HCT116 (cell line): ENCODE measurements around the gene CHST14. TPM values are rescaled to one million over a fixed set of nuclear protein-coding genes. Genes with fewer than 3 reads are reported as not detected.

Experiments
- ATAC-seq: fragments of 200-7000 bp; cut with Tn5 transposase; 2 replicates; pipeline ENCODE4 v1.9.1; 2020; ENCODE audit warnings: mild to moderate bottlenecking, moderate library complexity
- BruUV-seq: library from RNA; stranded (reverse); fragments of 400-500 nt; replicated peaks from 2 replicates; lab custom pipeline; 2021; lab: Mats Ljungman, UMichigan
- CTCF ChIA-PET: fragments of 300-600 bp; sonication (Branson Sonifier 250); formaldehyde crosslinking; loops from one replicate; lab custom pipeline; 2021; ENCODE audit warnings: antibody characterized with exemption; lab: Charles Lee
- POLR2A ChIA-PET: fragments of 300-600, 350-600 bp; sonication (Branson Sonifier 250); formaldehyde crosslinking; loops from one replicate; lab custom pipeline; 2021; ENCODE audit warnings: antibody characterized with exemption; lab: Charles Lee
- RAD21 ChIA-PET, 2 experiments: fragments of 300-600 bp; sonication (Branson Sonifier 250); formaldehyde crosslinking; loops; one replicate each; lab custom pipeline; 2023; ENCODE audit warnings: low total read pairs in 2 of 2; ENCODE audit not compliant: uncharacterized antibody in 2 of 2, unreplicated experiment in 2 of 2, low non-redundant PET in 1 of 2; lab: Charles Lee
- DNase-seq: peaks from one replicate; pipeline ENCODE4 v3.0.0-alpha.2; 2010; ENCODE audit warnings: low read depth, low spot score
- H2AFZ ChIP-seq: fragments of 200-600 bp; shearing (Covaris generic), sonication (generic); 2 replicates; pipeline ENCODE4 v1.6.1; 2017; ENCODE audit warnings: low read depth, mixed run types, mixed read lengths, antibody characterized with exemption, low read length; ENCODE audit not compliant: poor library complexity, severe bottlenecking
- H3K27ac ChIP-seq: 2 replicates; pipeline ENCODE4 v1.5.1; 2012; ENCODE audit warnings: low read depth, low read length
- H3K27me3 ChIP-seq: fragments of 200-600 bp; sonication (generic); 2 replicates; pipeline ENCODE4 v1.6.1; 2016; ENCODE audit warnings: mixed run types, low read length, mixed read lengths; ENCODE audit not compliant: insufficient read depth
- H3K36me3 ChIP-seq, 2 experiments: fragments of 200-500 bp in 1 of 2; fragments of 200-600 bp in 1 of 2; sonication (Bioruptor generic) in 1 of 2; sonication (generic) in 1 of 2; 2 replicates each; pipeline versions ENCODE4 v1.5.1 to v1.6.1; 2014 to 2016; ENCODE audit warnings: low read length in 2 of 2, inconsistent platforms in 1 of 2, mixed read lengths in 1 of 2, mixed run types in 1 of 2; ENCODE audit not compliant: insufficient read depth in 2 of 2, control insufficient read depth in 1 of 2
- H3K4me1 ChIP-seq, 2 experiments: fragments of 200-600 bp in 1 of 2; sonication (generic) in 1 of 2; 2 replicates each; pipeline versions ENCODE4 v1.5.1 to v1.6.1; 2012 to 2017; ENCODE audit warnings: low read length in 2 of 2, inconsistent platforms in 1 of 2, mild to moderate bottlenecking in 1 of 2, mixed read lengths in 1 of 2, mixed run types in 1 of 2, moderate library complexity in 1 of 2; ENCODE audit not compliant: insufficient read depth in 2 of 2, control insufficient read depth in 1 of 2
- H3K4me2 ChIP-seq: fragments of 200-600 bp; sonication (generic); 2 replicates; pipeline ENCODE4 v1.6.1; 2017; ENCODE audit warnings: mixed run types, low read length, mixed read lengths
- H3K4me3 ChIP-seq, 2 experiments: fragments of 200-600 bp in 1 of 2; sonication (generic) in 1 of 2; replicated peaks in 1 of 2; 2 replicates each; pipeline ENCODE4 v1.5.1; 2011 to 2016; ENCODE audit warnings: low read length in 2 of 2, control low read depth in 1 of 2, low read depth in 1 of 2, mild to moderate bottlenecking in 1 of 2, mixed read lengths in 1 of 2, mixed run types in 1 of 2
- H3K79me2 ChIP-seq: fragments of 200-600 bp; sonication (generic); 2 replicates; pipeline ENCODE4 v1.6.1; 2017; ENCODE audit warnings: mild to moderate bottlenecking, mixed run types, low read length, moderate library complexity, mixed read lengths; ENCODE audit not compliant: insufficient read depth
- H3K9ac ChIP-seq: fragments of 200-600 bp; sonication (generic); 2 replicates; pipeline ENCODE4 v1.6.1; 2016; ENCODE audit warnings: low read length, mixed read lengths
- H3K9me2 ChIP-seq: fragments of 200-600 bp; sonication (generic), shearing (Covaris generic); 2 replicates; pipeline ENCODE4 v1.6.1; 2017; ENCODE audit warnings: mixed run types, mild to moderate bottlenecking, moderate library complexity; ENCODE audit not compliant: insufficient read depth
- H3K9me3 ChIP-seq, 2 experiments: fragments of 200-500 bp in 1 of 2; fragments of 200-600 bp in 1 of 2; sonication (Bioruptor generic) in 1 of 2; sonication (generic) in 1 of 2; 2 replicates each; pipeline ENCODE4 v1.6.1; 2014 to 2017; ENCODE audit warnings: low read length in 2 of 2, mixed read lengths in 2 of 2, inconsistent platforms in 1 of 2, low read depth in 1 of 2, mild to moderate bottlenecking in 1 of 2, mixed run types in 1 of 2, moderate library complexity in 1 of 2; ENCODE audit not compliant: control insufficient read depth in 1 of 2, insufficient read depth in 1 of 2
- H4K20me1 ChIP-seq: fragments of 200-600 bp; sonication (generic), shearing (Covaris generic); 2 replicates; pipeline ENCODE4 v1.6.1; 2017; ENCODE audit warnings: mixed run types, mild to moderate bottlenecking, moderate library complexity; ENCODE audit not compliant: insufficient read depth
- CEBPB ChIP-seq: IDR thresholded peaks from 2 replicates; pipeline ENCODE4 v1.6.1; 2012; ENCODE audit warnings: low read depth
- ELF1 ChIP-seq: IDR thresholded peaks from 2 replicates; pipeline ENCODE4 v1.6.1; 2012; ENCODE audit warnings: low read depth, borderline replicate concordance
- EZH2phosphoT487 ChIP-seq: fragments of 200-600 bp; IDR thresholded peaks from 2 replicates; pipeline ENCODE4 v1.6.1; 2018; ENCODE audit warnings: antibody characterized with exemption, borderline replicate concordance
- FOSL1 ChIP-seq: IDR thresholded peaks from 2 replicates; pipeline ENCODE4 v1.6.1; 2012; ENCODE audit warnings: low read depth
- JUND ChIP-seq: IDR thresholded peaks from 2 replicates; pipeline ENCODE4 v1.6.1; 2012
- POLR2A ChIP-seq: IDR thresholded peaks from 2 replicates; pipeline ENCODE4 v1.7.0; 2011; ENCODE audit warnings: borderline replicate concordance; ENCODE audit not compliant: insufficient read depth, insufficient read length; ENCODE audit errors: extremely low read depth
- POLR2AphosphoS5 ChIP-seq: IDR thresholded peaks from 2 replicates; pipeline ENCODE4 v1.6.1; 2011; ENCODE audit warnings: mild to moderate bottlenecking, low read depth, low read length, moderate library complexity
- RAD21 ChIP-seq: IDR thresholded peaks from 2 replicates; pipeline ENCODE4 v1.6.1; 2012; ENCODE audit warnings: low read depth, mild to moderate bottlenecking
- TCF7L2 ChIP-seq: IDR thresholded peaks from 2 replicates; pipeline ENCODE4 v1.7.0; 2011; ENCODE audit warnings: borderline replicate concordance, inconsistent platforms; ENCODE audit not compliant: insufficient read depth, insufficient read length; ENCODE audit errors: extremely low read depth
- ZFX ChIP-seq: fragments of 450-650 bp; IDR thresholded peaks from 2 replicates; pipeline ENCODE4 v1.6.1; 2017
- intact Hi-C: fragments of 100-400 bp; cut with micrococcal nuclease; formaldehyde crosslinking; loops from 2 replicates; pipeline ENCODE4 v1.10.0; 2022
- total RNA-seq: library from RNA; stranded (reverse); gene quantifications from one replicate; pipeline ENCODE4 v1.2.1, GENCODE V29; 2021; ENCODE audit not compliant: unreplicated experiment
- TF ChIP-seq, protein P1 (sequence below): IDR thresholded peaks from 2 replicates; pipeline ENCODE4 v1.6.1; 2012; ENCODE audit warnings: low read depth

CHST14 gene
- total RNA-seq, 1 experiment from 2014 or later, result 12.7 TPM

DNA sequence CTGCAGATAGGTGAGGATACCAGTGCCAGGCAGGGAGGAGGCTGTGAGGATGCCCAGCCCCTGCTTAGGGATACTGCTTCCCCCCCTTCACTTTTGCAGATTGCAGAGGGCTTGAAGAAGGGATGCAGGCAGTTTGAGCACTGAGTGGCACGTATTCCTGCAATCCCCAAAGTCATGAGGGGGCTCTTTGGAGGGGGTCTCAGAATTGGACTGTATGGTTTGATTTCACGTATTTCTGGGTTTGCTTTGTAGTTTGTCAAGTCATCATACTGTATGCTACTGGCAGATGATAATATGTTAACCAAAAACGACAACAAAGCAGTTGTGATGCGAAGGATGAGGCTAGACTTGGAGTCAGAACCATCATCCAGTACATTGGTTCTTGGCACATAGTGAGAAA lies 28.1 kb downstream of the CHST14 start:
- no peak overlapping the region for H3K4me3 ChIP-seq
- intact Hi-C loops, result no loop called here
- H3K27me3 ChIP-seq, result no peaks in the 10 kb centered on the region
- DNase-seq (no peak), ATAC-seq (no peak)
- H3K79me2 ChIP-seq, result no peaks in the 10 kb centered on the region
- H3K4me1 ChIP-seq, result peaks cover 0 to 20% of the 10 kb centered on the region in 2 experiments; a peak in 3 of 4 replicates
- ChIA-PET RAD21 (no interaction called here), POLR2A (no interaction called here), CTCF (interaction anchor here (0.7 kb wide), 1 partner anchor 395 kb away, joined by 3 read pairs; no protein-coding TSS in a partner anchor)
- H4K20me1 ChIP-seq, result no peaks in the 10 kb centered on the region
- no peaks in the 10 kb centered on the region for H3K9me3 ChIP-seq
- H3K9me2 ChIP-seq, result no peaks in the 10 kb centered on the region
- TF ChIP-seq, protein P1, sequence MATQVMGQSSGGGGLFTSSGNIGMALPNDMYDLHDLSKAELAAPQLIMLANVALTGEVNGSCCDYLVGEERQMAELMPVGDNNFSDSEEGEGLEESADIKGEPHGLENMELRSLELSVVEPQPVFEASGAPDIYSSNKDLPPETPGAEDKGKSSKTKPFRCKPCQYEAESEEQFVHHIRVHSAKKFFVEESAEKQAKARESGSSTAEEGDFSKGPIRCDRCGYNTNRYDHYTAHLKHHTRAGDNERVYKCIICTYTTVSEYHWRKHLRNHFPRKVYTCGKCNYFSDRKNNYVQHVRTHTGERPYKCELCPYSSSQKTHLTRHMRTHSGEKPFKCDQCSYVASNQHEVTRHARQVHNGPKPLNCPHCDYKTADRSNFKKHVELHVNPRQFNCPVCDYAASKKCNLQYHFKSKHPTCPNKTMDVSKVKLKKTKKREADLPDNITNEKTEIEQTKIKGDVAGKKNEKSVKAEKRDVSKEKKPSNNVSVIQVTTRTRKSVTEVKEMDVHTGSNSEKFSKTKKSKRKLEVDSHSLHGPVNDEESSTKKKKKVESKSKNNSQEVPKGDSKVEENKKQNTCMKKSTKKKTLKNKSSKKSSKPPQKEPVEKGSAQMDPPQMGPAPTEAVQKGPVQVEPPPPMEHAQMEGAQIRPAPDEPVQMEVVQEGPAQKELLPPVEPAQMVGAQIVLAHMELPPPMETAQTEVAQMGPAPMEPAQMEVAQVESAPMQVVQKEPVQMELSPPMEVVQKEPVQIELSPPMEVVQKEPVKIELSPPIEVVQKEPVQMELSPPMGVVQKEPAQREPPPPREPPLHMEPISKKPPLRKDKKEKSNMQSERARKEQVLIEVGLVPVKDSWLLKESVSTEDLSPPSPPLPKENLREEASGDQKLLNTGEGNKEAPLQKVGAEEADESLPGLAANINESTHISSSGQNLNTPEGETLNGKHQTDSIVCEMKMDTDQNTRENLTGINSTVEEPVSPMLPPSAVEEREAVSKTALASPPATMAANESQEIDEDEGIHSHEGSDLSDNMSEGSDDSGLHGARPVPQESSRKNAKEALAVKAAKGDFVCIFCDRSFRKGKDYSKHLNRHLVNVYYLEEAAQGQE, result no peak
- TF ChIP-seq FOSL1 (no peak), ELF1 (no peak), EZH2phosphoT487 (no peak), JUND (no peak)
- no peak overlapping the region for H2AFZ ChIP-seq
- H3K9ac ChIP-seq, result no peak overlapping the region
- no TSS peak for BruUV-seq
- no peak overlapping the region for H3K27ac ChIP-seq
- H3K4me2 ChIP-seq, result no peak overlapping the region
- H3K36me3 ChIP-seq, result no peaks in the 10 kb centered on the region

DNA sequence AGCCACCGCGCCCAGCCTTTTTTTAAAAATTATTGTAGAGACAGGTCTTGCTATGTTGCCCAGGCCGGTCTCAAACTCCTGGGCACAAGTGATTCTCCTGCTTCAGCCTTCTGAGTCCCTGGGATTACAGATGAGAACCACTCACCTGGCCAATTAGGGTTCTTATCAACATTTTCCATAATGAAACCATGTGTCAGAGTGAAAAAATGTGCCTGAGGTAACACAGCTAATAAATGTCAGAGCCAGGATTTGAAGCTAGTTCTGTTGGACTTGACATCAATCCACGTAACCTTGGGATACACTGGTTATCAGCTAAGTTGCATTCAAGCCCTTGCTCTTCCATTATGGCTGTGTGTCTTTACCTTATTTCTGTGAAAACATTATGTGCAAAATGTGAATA lies 29.1 kb downstream of the CHST14 start:
- TF ChIP-seq POLR2AphosphoS5, result no peak
- TF ChIP-seq EZH2phosphoT487, result no peak
- TF ChIP-seq RAD21, result no peak
- TF ChIP-seq, protein P1, result no peak
- TF ChIP-seq CEBPB, result no peak
- TF ChIP-seq POLR2A, result no peak
- no peak for TF ChIP-seq TCF7L2
- no peak for TF ChIP-seq ZFX
- H3K9me3 ChIP-seq, result no peaks in the 10 kb centered on the region
- H3K27ac ChIP-seq, result no peak overlapping the region
- no peaks in the 10 kb centered on the region for H3K9me2 ChIP-seq
- RAD21 ChIA-PET, result no interaction called here
- H3K9ac ChIP-seq, result no peak overlapping the region
- H3K4me1 ChIP-seq, result peaks cover 0 to 18% of the 10 kb centered on the region in 2 experiments; a peak in 3 of 4 replicates
- H3K4me2 ChIP-seq, result peak overlapping the region; percentile 19; the same call in 1 of the 2 replicates
- no peaks in the 10 kb centered on the region for H3K36me3 ChIP-seq
- POLR2A ChIA-PET, result no interaction called here
- DNase-seq (no peak), ATAC-seq (no peak)
- no peaks in the 10 kb centered on the region for H3K27me3 ChIP-seq
- H3K79me2 ChIP-seq, result no peaks in the 10 kb centered on the region
- CTCF ChIA-PET, result interaction anchor here (0.7 kb wide), 1 partner anchor 394 kb away, joined by 3 read pairs; no protein-coding TSS in a partner anchor
- intact Hi-C loops, result loop anchor here (10.0 kb wide), 1 partner anchor 155 kb away; the partner anchor contains the start of gene CCDC9B
- H4K20me1 ChIP-seq, result no peaks in the 10 kb centered on the region
- H2AFZ ChIP-seq, result no peak overlapping the region
- H3K4me3 ChIP-seq, result no peak overlapping the region
- BruUV-seq, result no TSS peak
